IgD-negative memory B cell (primary cell): Measurements from ENCODE around the gene METRNL. TPM values are rescaled to one million over a fixed set of nuclear protein-coding genes. Genes with fewer than 3 reads are reported as not detected.
"Not testable (repeated sequence)": the region's sequence is repeated elsewhere in the genome, so short reads cannot be mapped to it uniquely, and the experiment has no call there.

Experiments used
- H3K27ac Mint-ChIP-seq, 3 donors: one replicate each; pipeline ENCODE4 v1.8.0; 2020 to 2022; ENCODE audit warnings: mild to moderate bottlenecking in 3 of 3, mixed read lengths in 3 of 3, moderate library complexity in 1 of 3
- H3K27me3 Mint-ChIP-seq: one replicate; pipeline ENCODE4 v1.8.0; 2021; ENCODE audit warnings: mixed read lengths
- H3K36me3 Mint-ChIP-seq: one replicate; pipeline ENCODE4 v1.8.0; 2020; ENCODE audit warnings: mild to moderate bottlenecking, mixed read lengths
- H3K4me1 Mint-ChIP-seq, 3 donors: one replicate each; pipeline ENCODE4 v1.8.0; 2020 to 2022; ENCODE audit warnings: mixed read lengths in 3 of 3, mild to moderate bottlenecking in 1 of 3
- H3K4me3 Mint-ChIP-seq, 4 donors: one replicate each; pipeline ENCODE4 v1.8.0; 2020 to 2022; ENCODE audit warnings: mild to moderate bottlenecking in 4 of 4, mixed read lengths in 4 of 4, moderate library complexity in 3 of 4
- H3K9me3 Mint-ChIP-seq, 3 donors: one replicate each; pipeline ENCODE4 v1.8.0; 2020 to 2021; ENCODE audit warnings: mixed read lengths in 3 of 3, mild to moderate bottlenecking in 1 of 3
- polyA plus RNA-seq: library from polyadenylated mRNA; unstranded; fragments of 300-500 nt; fragmentation: Illumina TruSeq; gene quantifications from one replicate; pipeline ENCODE4 v1.2.3, GENCODE V29; 2021

Gene METRNL
- polyA plus RNA-seq, 1 donor from 2014 or later: 2.1 TPM

DNA sequence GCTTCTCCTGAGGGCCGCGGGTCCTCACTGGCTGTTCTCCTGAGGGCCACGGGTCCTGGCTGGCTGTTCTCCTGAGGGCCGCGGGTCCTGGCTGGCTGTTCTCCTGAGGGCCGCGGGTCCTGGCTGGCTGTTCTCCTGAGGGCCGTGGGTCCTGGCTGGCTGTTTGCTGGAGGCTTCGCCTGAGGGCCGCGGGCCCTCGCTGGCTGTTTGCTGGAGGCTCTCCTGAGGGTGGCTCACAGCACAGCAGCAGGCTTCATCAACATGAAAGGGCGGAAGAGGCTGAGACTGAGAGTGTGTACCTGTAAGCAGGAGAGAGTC is 60.8 kb downstream of the METRNL start:
- H3K27me3 Mint-ChIP-seq: peaks cover 13% of the 10 kb centered on the region
- H3K4me1 Mint-ChIP-seq, H3K4me3 Mint-ChIP-seq, H3K36me3 Mint-ChIP-seq, H3K27ac Mint-ChIP-seq, H3K9me3 Mint-ChIP-seq: not testable (repeated sequence)

DNA sequence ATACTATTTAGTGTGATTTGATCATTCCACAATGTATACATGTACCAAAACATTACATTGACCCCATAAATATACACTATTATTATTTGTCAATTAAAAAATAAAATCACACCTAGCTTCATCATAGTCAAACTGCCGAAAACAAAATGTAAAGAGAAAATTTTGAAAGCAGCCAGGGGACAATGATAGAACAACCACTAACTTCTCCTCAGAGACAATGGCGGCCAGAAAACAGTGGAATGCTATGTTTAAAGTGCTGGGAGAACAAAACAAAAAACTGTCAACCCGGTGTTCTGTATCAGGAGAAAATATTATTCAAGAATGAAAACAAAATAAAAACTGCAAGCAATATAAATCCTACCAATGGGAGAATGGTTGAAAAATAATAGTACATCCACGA is 63.2 kb downstream of the METRNL start:
- Mint-ChIP-seq H3K4me3 (no peak overlapping the region), H3K9me3 (peaks cover 3 to 10% (median 7%) of the 10 kb centered on the region in 3 donors), H3K27me3 (peaks cover 13% of the 10 kb centered on the region), H3K4me1 (no peaks in the 10 kb centered on the region), H3K27ac (no peak overlapping the region), H3K36me3 (peaks cover 5% of the 10 kb centered on the region)

DNA sequence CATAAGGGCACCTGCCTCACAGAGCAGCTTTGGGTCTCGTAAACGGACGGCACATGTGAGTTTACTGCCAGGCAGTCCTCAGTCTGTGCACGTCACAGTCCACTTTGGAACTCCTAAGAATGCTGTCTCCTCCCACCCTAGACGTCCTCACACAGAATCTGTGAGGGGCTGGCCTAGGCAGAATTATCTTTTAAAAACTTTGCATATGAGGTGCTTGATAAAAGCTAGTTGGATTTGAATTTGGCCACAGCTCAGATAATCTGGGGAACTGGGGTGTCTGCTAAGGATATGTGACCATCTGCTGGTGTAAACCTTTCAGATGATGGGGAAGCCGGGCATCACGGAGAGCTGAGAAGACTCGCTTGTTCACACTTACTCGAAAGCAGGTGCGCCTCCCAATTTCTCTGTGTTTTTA is 64.4 kb downstream of the METRNL start:
- Mint-ChIP-seq H3K27ac (no peak overlapping the region), H3K36me3 (peaks cover 5% of the 10 kb centered on the region), H3K9me3 (peaks cover 3 to 10% (median 7%) of the 10 kb centered on the region in 3 donors), H3K4me1 (no peaks in the 10 kb centered on the region), H3K4me3 (no peak overlapping the region), H3K27me3 (peaks cover 10% of the 10 kb centered on the region)

Other genes starting within 250 kb of the METRNL start
- gene ZNF750, start 239.6 kb upstream of the METRNL start, polyA plus RNA-seq: not detected